Bronchial epithelial cell (primary cell): ENCODE data around the gene DAPK2. TPM values are rescaled to one million over a fixed set of nuclear protein-coding genes. Genes with fewer than 3 reads are reported as not detected.
"Not testable (repeated sequence)": the region's sequence is repeated elsewhere in the genome, so short reads cannot be mapped to it uniquely, and the experiment has no call there.

Source experiments
- DNase-seq: peaks from one replicate; pipeline ENCODE4 v3.0.0-alpha.2; 2010; ENCODE audit warnings: low read depth
- FAIRE-seq: peaks from 2 replicates; lab custom pipeline; 2011; peaks lifted over from hg19 to GRCh38; lab: Jason Lieb, UNC
- H3K27me3 ChIP-seq: 2 replicates; pipeline ENCODE4 v1.5.1; 2011; ENCODE audit warnings: low read length; ENCODE audit not compliant: control insufficient read depth, insufficient read depth
- H3K36me3 ChIP-seq: 2 replicates; pipeline ENCODE4 v1.5.1; 2011; ENCODE audit warnings: low read length; ENCODE audit not compliant: control insufficient read depth, insufficient read depth
- H3K4me3 ChIP-seq: 2 replicates; pipeline ENCODE4 v1.5.1; 2011; ENCODE audit warnings: mild to moderate bottlenecking, low read depth, low read length, control low read depth
- CTCF ChIP-seq: IDR thresholded peaks from 2 replicates; pipeline ENCODE4 v1.5.1; 2011; ENCODE audit warnings: mild to moderate bottlenecking, moderate library complexity, low read length, control low read depth, inconsistent platforms; ENCODE audit not compliant: insufficient read depth, severe bottlenecking
- total RNA-seq: library from RNA; depleted of rRNA; stranded (reverse); fragments of >200 nt; gene quantifications from 2 replicates; pipeline ENCODE4 v1.2.1, GENCODE V29; 2014

The DAPK2 gene
- total RNA-seq, 1 donor from 2014 or later: 0.53 TPM

- H3K4me3 ChIP-seq: no peak overlapping the region
- FAIRE-seq: no peak
- peak; percentile 76 for DNase-seq
- H3K27me3 ChIP-seq: no peaks in the 10 kb centered on the region
- no peak for TF ChIP-seq CTCF
- H3K36me3 ChIP-seq: no peaks in the 10 kb centered on the region
Observed at GRCh38 chr15:64058279-64058678, 12.0 kb upstream of the DAPK2 start.

- not testable (repeated sequence) for FAIRE-seq, H3K36me3 ChIP-seq, H3K4me3 ChIP-seq, H3K27me3 ChIP-seq, DNase-seq
Observed at GRCh38 chr15:64053674-64054073, 7.4 kb upstream of the DAPK2 start.

- DNase-seq (no peak), FAIRE-seq (no peak)
- no peaks in the 10 kb centered on the region for H3K36me3 ChIP-seq
- TF ChIP-seq CTCF: no peak
- H3K4me3 ChIP-seq: no peak overlapping the region
- peaks cover 8% of the 10 kb centered on the region for H3K27me3 ChIP-seq
Observed at GRCh38 chr15:64052925-64053491, 6.7 kb upstream of the DAPK2 start.

- no peak for FAIRE-seq
- Histone ChIP-seq H3K4me3 (no peak overlapping the region), H3K27me3 (peaks cover 8% of the 10 kb centered on the region), H3K36me3 (no peaks in the 10 kb centered on the region)
- TF ChIP-seq CTCF: no peak
- no peak for DNase-seq
Observed at GRCh38 chr15:64051407-64052259, 5.3 kb upstream of the DAPK2 start.

GRCh38 chr15:64051093-64051402, 4.8 kb upstream of the DAPK2 start:
- DNase-seq (no peak), FAIRE-seq (no peak)
- peaks cover 8% of the 10 kb centered on the region for H3K27me3 ChIP-seq
- no peak overlapping the region for H3K4me3 ChIP-seq
- TF ChIP-seq CTCF: no peak
- no peaks in the 10 kb centered on the region for H3K36me3 ChIP-seq

- no peak for TF ChIP-seq CTCF
- H3K4me3 ChIP-seq: no peak overlapping the region
- no peaks in the 10 kb centered on the region for H3K36me3 ChIP-seq
- FAIRE-seq (no peak), DNase-seq (no peak)
- H3K27me3 ChIP-seq: peaks cover 12% of the 10 kb centered on the region
Observed at GRCh38 chr15:64050281-64051092, 4.2 kb upstream of the DAPK2 start.
